Lower lobe of right lung (tissue), 2 donors: Measurements from ENCODE around the gene HARS1. TPM values are rescaled to one million over a fixed set of nuclear protein-coding genes. Genes with fewer than 3 reads are reported as not detected.
"Not testable (repeated sequence)": the region's sequence is repeated elsewhere in the genome, so short reads cannot be mapped to it uniquely, and the experiment has no call there.

Experiments
- ATAC-seq, 2 donors: fragments of 200-7000 bp; cut with Tn5 transposase; one replicate each; pipeline ENCODE4 v1.9.1; 2020 to 2022; ENCODE audit warnings: mild to moderate bottlenecking in 2 of 2, moderate library complexity in 2 of 2
- DNase-seq: peaks from one replicate; pipeline ENCODE4 v3.0.0-alpha.2; 2020
- H3K27ac ChIP-seq: fragments of 200-600 bp; one replicate; pipeline ENCODE4 v1.8.0; 2022
- H3K27me3 ChIP-seq: fragments of 200-600 bp; one replicate; pipeline ENCODE4 v1.8.0; 2022; ENCODE audit warnings: low read depth
- H3K36me3 ChIP-seq: fragments of 200-600 bp; one replicate; pipeline ENCODE4 v1.8.0; 2022; ENCODE audit warnings: mild to moderate bottlenecking
- H3K4me1 ChIP-seq: fragments of 200-600 bp; one replicate; pipeline ENCODE4 v1.8.0; 2022
- H3K4me3 ChIP-seq: fragments of 200-600 bp; one replicate; pipeline ENCODE4 v1.8.0; 2022; ENCODE audit warnings: mild to moderate bottlenecking
- H3K9me3 ChIP-seq: fragments of 200-600 bp; one replicate; pipeline ENCODE4 v1.8.0; 2022
- intact Hi-C: fragments of 100-400 bp; cut with DNase I; formaldehyde crosslinking; loops from one replicate; pipeline ENCODE4 v1.11.0; 2022
- total RNA-seq: library from RNA; stranded (reverse); fragmentation: NEBNext Ultra II Directional; extraction: Animal tissue kit (Norgen Biotek cat#: 25700); gene quantifications from one replicate; pipeline ENCODE4 v1.2.1, GENCODE V29; 2021
- TF ChIP-seq, protein P1 (sequence below): fragments of 200-600 bp; IDR thresholded peaks from one replicate; pipeline ENCODE4 v1.8.0; 2022; ENCODE audit warnings: antibody characterized with exemption, mild to moderate bottlenecking
- donor health status: DM: no; HTN: yes; CAD: no; lungs with severe emphysema.

The HARS1 gene
- total RNA-seq, 1 donor from 2014 or later = 44.5 TPM

DNA sequence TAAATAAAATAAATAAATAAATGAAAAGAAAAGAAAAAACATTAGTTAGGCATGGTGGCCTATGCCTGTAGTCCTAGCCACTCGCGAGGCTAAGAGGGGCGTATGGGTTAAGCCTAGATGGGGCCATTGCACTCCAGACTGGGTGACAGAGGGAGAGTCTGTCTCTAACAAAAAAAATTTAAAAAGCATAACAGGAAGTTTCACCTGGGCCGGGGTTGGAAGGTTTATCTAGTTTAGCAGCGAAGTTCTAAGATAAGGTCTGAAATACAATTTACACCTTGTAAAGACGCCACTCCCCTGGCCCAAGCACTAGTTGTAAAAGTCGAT lies 27.1 kb upstream of the HARS1 start:
- DNase-seq (no peak), ATAC-seq (no peak)
- H3K36me3 ChIP-seq = no peaks in the 10 kb centered on the region
- H3K27me3 ChIP-seq = no peaks in the 10 kb centered on the region
- no peak overlapping the region for H3K27ac ChIP-seq
- no peaks in the 10 kb centered on the region for H3K9me3 ChIP-seq
- H3K4me3 ChIP-seq = no peak overlapping the region
- TF ChIP-seq, protein P1, sequence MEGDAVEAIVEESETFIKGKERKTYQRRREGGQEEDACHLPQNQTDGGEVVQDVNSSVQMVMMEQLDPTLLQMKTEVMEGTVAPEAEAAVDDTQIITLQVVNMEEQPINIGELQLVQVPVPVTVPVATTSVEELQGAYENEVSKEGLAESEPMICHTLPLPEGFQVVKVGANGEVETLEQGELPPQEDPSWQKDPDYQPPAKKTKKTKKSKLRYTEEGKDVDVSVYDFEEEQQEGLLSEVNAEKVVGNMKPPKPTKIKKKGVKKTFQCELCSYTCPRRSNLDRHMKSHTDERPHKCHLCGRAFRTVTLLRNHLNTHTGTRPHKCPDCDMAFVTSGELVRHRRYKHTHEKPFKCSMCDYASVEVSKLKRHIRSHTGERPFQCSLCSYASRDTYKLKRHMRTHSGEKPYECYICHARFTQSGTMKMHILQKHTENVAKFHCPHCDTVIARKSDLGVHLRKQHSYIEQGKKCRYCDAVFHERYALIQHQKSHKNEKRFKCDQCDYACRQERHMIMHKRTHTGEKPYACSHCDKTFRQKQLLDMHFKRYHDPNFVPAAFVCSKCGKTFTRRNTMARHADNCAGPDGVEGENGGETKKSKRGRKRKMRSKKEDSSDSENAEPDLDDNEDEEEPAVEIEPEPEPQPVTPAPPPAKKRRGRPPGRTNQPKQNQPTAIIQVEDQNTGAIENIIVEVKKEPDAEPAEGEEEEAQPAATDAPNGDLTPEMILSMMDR = no peak
- intact Hi-C loops = no loop called here
- no peaks in the 10 kb centered on the region for H3K4me1 ChIP-seq

DNA sequence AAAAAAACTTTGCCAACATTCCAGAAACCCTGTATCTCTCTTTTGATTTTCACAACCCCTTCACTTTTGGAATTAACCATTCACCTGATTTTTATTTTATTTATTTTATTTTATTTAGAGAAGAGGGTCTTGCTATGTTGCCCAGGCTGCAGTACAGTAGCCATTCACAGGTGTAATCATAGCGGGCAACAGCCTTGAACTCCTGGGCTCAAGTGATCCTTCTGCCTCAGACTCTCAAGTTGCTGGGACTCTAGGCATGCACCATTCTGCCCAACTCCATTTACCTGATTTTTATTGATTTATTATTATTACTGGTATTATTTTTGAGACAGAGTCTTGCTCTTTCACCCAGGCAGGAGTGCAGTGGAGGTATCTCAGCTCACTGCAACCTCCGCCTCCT lies 25.1 kb upstream of the HARS1 start:
- H3K27ac ChIP-seq, H3K4me1 ChIP-seq, ATAC-seq, H3K9me3 ChIP-seq, H3K4me3 ChIP-seq, H3K36me3 ChIP-seq, intact Hi-C loops, H3K27me3 ChIP-seq, DNase-seq: not testable (repeated sequence)

DNA sequence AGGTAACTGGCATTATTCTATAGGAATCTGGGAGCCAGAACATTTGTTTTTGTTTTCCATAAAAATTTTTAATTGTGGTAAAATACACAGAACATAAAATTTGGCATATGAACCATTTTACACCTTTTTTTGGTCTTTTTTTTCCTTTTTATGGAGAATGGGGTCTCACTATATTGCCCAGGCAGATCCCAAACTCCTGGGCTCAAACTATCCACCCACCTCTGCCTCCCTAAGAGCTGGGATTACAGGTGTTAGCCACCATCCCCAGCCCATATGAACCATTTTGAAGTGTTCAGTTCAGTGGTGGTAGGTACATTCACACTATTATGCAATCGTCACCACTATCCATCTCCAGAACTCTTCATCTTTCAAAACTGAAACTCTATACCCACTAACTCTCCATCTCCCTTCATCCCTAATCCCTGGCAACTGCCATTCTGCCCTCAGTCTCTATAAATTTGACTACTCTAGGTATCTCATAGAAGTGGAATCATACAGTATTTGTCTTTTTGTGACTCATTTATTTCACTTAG lies 22.5 kb upstream of the HARS1 start:
- Histone ChIP-seq H3K36me3 (no peaks in the 10 kb centered on the region), H3K27me3 (no peaks in the 10 kb centered on the region), H3K4me3 (no peak overlapping the region), H3K27ac (no peak overlapping the region), H3K4me1 (no peaks in the 10 kb centered on the region), H3K9me3 (no peaks in the 10 kb centered on the region)
- DNase-seq (no peak), ATAC-seq (no peak)
- intact Hi-C loops = no loop called here
- TF ChIP-seq, protein P1 = no peak

DNA sequence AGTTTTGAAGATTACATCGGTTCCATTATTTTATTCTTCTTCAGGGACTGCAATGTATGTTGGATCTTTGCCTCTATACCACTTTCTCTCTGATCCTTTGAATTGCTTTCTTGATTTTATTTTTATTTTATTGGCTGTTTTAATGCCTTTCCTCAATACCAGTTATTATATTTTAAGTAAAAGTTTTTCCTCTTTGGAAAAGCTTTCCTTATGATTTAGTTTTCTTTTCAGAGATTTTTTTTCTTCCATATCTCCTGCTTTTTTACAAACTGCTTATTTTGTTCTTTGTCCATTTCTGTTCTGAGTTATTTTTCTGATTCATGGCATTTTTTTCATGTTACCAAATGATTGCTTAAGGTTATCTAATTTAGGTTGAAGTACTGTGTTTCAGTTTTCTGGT lies 20.6 kb upstream of the HARS1 start:
- H3K27me3 ChIP-seq = no peaks in the 10 kb centered on the region
- peak overlapping the region; percentile 72 for H3K4me3 ChIP-seq
- H3K9me3 ChIP-seq = no peaks in the 10 kb centered on the region
- H3K4me1 ChIP-seq = no peaks in the 10 kb centered on the region
- intact Hi-C loops = no loop called here
- ATAC-seq (no peak), DNase-seq (no peak)
- TF ChIP-seq, protein P1 = no peak
- H3K27ac ChIP-seq = no peak overlapping the region
- H3K36me3 ChIP-seq = peaks cover 10% of the 10 kb centered on the region

DNA sequence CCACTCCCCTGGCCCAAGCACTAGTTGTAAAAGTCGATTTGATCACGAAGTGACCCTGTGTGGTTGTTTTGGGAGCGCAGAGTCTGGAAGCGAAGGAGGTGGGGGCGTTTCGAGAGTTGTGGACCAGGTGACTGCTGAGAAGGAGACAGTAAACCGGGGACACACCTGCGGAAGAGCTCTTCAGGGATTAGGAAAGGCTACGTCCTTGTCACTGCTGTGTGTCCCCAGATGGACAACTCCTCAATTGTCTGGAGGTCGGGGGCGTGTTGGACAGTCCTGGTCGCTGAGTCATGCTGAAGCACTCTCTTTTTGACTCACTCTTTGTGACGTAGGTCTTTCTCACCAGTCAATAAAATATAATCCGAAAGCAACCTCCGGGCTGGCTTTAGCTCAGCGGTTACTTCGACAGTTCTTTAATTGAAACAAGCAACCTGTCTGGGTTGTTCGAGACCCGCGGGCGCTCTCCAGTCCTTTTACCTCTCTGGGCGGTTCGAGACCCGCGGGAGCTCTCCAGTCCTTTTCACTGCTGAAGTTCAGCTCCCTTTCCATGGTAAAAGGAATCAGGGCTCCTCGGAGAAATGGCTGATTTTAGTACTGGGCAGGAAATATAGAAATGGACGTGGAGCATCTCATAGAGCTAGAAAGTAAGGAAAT lies 19.9 kb upstream of the HARS1 start:
- DNase-seq (peak; percentile 92), ATAC-seq (peak; percentile 96 to 97)
- Histone ChIP-seq H3K4me3 (peak overlapping the region; percentile 72), H3K9me3 (no peaks in the 10 kb centered on the region), H3K27ac (peak overlapping the region; percentile 89), H3K27me3 (no peaks in the 10 kb centered on the region), H3K4me1 (no peaks in the 10 kb centered on the region), H3K36me3 (peaks cover 18% of the 10 kb centered on the region)
- intact Hi-C loops = no loop called here
- TF ChIP-seq, protein P1 = no peak

DNA sequence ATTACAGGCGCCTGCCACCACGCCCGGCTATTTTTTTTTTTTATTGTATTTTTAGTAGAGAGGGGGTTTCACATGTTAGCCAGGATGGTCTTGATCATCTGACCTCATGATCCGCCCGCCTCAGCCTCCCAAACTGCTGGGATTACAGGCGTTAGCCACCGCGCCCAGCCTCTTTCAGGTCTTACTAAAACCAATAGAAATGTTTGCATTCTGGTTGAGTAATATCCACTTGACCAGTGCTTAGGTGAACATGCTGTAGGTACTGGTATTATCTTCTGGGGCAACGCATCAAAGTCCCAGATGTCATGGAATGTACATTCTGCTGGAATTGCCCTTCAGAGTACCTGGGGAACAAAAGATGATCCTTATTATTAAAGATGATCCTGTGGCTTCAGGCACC lies 17.6 kb upstream of the HARS1 start:
- intact Hi-C loops, H3K27me3 ChIP-seq, ATAC-seq, H3K9me3 ChIP-seq, H3K27ac ChIP-seq, DNase-seq, H3K4me3 ChIP-seq, H3K4me1 ChIP-seq: not testable (repeated sequence)
- peaks cover 40% of the 10 kb centered on the region for H3K36me3 ChIP-seq
